PC-3 (cell line): ENCODE results near the gene SDHD. TPM values are rescaled to one million over a fixed set of nuclear protein-coding genes. Genes with fewer than 3 reads are reported as not detected.

Experiments used
- ATAC-seq: fragments of 200-7000 bp; cut with Tn5 transposase; 2 replicates; pipeline ENCODE4 v1.9.1; 2020; ENCODE audit warnings: mild to moderate bottlenecking, moderate library complexity
- BruUV-seq: library from RNA; stranded (reverse); fragments of 400-500 nt; replicated peaks from 2 replicates; lab custom pipeline; 2021; lab: Mats Ljungman, UMichigan
- CTCF ChIA-PET: fragments of 300-600 bp; sonication (Branson Sonifier 250); formaldehyde crosslinking; loops from one replicate; lab custom pipeline; 2022; ENCODE audit warnings: antibody characterized with exemption; lab: Charles Lee
- POLR2A ChIA-PET: fragments of 300-600 bp; sonication (Branson Sonifier 250); formaldehyde crosslinking; loops from one replicate; lab custom pipeline; 2022; ENCODE audit warnings: antibody characterized with exemption; ENCODE audit not compliant: unreplicated experiment; lab: Charles Lee
- DNase-seq: peaks from one replicate; pipeline ENCODE4 v3.0.0-alpha.2; 2015
- H2AFZ ChIP-seq: fragments of 300-600 bp; sonication (generic); 2 replicates; pipeline ENCODE4 v1.6.0; 2016; ENCODE audit warnings: antibody characterized with exemption, low read length
- H3F3A ChIP-seq: fragments of 300-600 bp; sonication (generic); one replicate; pipeline ENCODE4 v1.6.0; 2017; ENCODE audit warnings: antibody characterized with exemption, low read length, control low read depth, mild to moderate bottlenecking; ENCODE audit not compliant: unreplicated experiment
- H3K27ac ChIP-seq: fragments of 300-600 bp; sonication (generic); 2 replicates; pipeline ENCODE4 v1.5.1; 2016; ENCODE audit warnings: mild to moderate bottlenecking, low read length
- H3K27me3 ChIP-seq: fragments of 300-600 bp; sonication (generic); 2 replicates; pipeline ENCODE4 v1.6.1; 2016; ENCODE audit warnings: low read length, mixed read lengths
- H3K36me3 ChIP-seq: fragments of 300-600 bp; sonication (generic); 2 replicates; pipeline ENCODE4 v1.6.1; 2016; ENCODE audit warnings: low read depth, mixed run types, low read length, mixed read lengths
- H3K4me1 ChIP-seq: fragments of 300-600 bp; sonication (generic); 2 replicates; pipeline ENCODE4 v1.5.1; 2016; ENCODE audit warnings: low read length; ENCODE audit not compliant: insufficient read depth
- H3K4me2 ChIP-seq: fragments of 300-600 bp; sonication (generic); 2 replicates; pipeline ENCODE4 v1.6.0; 2016; ENCODE audit warnings: low read length
- H3K4me3 ChIP-seq: fragments of 300-600 bp; sonication (generic); 2 replicates; pipeline ENCODE4 v1.5.1; 2016; ENCODE audit warnings: mild to moderate bottlenecking, low read length, mixed read lengths
- H3K79me2 ChIP-seq: fragments of 300-600 bp; sonication (generic); 2 replicates; pipeline ENCODE4 v1.6.1; 2017; ENCODE audit warnings: low read length, mixed read lengths
- H3K9ac ChIP-seq: fragments of 300-600 bp; sonication (generic); 2 replicates; pipeline ENCODE4 v1.6.0; 2016; ENCODE audit warnings: mild to moderate bottlenecking, low read length
- H3K9me2 ChIP-seq: fragments of 300-600 bp; sonication (generic); replicated peaks from 2 replicates; pipeline ENCODE4 v1.6.1; 2016; ENCODE audit warnings: mixed run types, low read length, mixed read lengths
- H3K9me3 ChIP-seq: fragments of 300-600 bp; sonication (generic); 2 replicates; pipeline ENCODE4 v1.6.1; 2016; ENCODE audit warnings: low read length, mixed read lengths
- H4K20me1 ChIP-seq: fragments of 300-600 bp; sonication (generic); 2 replicates; pipeline ENCODE4 v1.6.1; 2016; ENCODE audit warnings: low read length, mixed read lengths
- CTCF ChIP-seq: fragments of 300-600 bp; sonication (generic); conservative IDR thresholded peaks from 2 replicates; pipeline ENCODE4 v1.5.1; 2017; ENCODE audit warnings: antibody characterized with exemption, low read depth, mild to moderate bottlenecking, low read length
- EZH2 ChIP-seq: fragments of 300-600 bp; sonication (generic); IDR thresholded peaks from one replicate; pipeline ENCODE4 v1.6.1; 2017; ENCODE audit warnings: antibody characterized with exemption, mild to moderate bottlenecking, low read length; ENCODE audit not compliant: unreplicated experiment
- EZH2phosphoT487 ChIP-seq: fragments of 300-600 bp; sonication (generic); IDR thresholded peaks from 2 replicates; pipeline ENCODE4 v1.6.1; 2018; ENCODE audit warnings: mild to moderate bottlenecking, antibody characterized with exemption, low read length, borderline replicate concordance
- intact Hi-C: fragments of 100-400 bp; cut with micrococcal nuclease; formaldehyde crosslinking; loops from 2 replicates; pipeline ENCODE4 v1.9.0; 2023
- total RNA-seq: library from RNA; depleted of rRNA; stranded (reverse); fragments of >200 nt; gene quantifications from 2 replicates; pipeline ENCODE4 v1.2.3, GENCODE V29; 2014

Gene SDHD
- total RNA-seq, 1 experiment from 2014 or later: 184 TPM

- H3K4me3 ChIP-seq: no peak overlapping the region
- DNase-seq (no peak), ATAC-seq (no peak)
- 0 out of 2 replicates have a peak, but pooled peaks cover 4% of the 10 kb centered on the region for H3K4me1 ChIP-seq
- no TSS peak for BruUV-seq
- peaks cover 11% of the 10 kb centered on the region; the same call in 1 of the 2 replicates for H3K79me2 ChIP-seq
- no peak for TF ChIP-seq EZH2phosphoT487
- no peak for TF ChIP-seq EZH2
- TF ChIP-seq CTCF: no peak
- ChIA-PET CTCF (no interaction called here), POLR2A (no interaction called here)
- H3K4me2 ChIP-seq: no peak overlapping the region
- no peak overlapping the region for H2AFZ ChIP-seq
- no peak overlapping the region for H3K27ac ChIP-seq
- H4K20me1 ChIP-seq: no peaks in the 10 kb centered on the region
- H3K36me3 ChIP-seq: peaks cover 65% of the 10 kb centered on the region
- no peak overlapping the region for H3K9ac ChIP-seq
- no peaks in the 10 kb centered on the region for H3K9me3 ChIP-seq
- H3F3A ChIP-seq: no peaks in the 10 kb centered on the region
- intact Hi-C loops: no loop called here
- H3K27me3 ChIP-seq: no peaks in the 10 kb centered on the region
- H3K9me2 ChIP-seq: no peaks in the 10 kb centered on the region
These were observed 34.9 kb upstream of the SDHD start for GRCh38 chr11:112051768-112052167.

GRCh38 chr11:112057170-112057569 lies 29.5 kb upstream of the SDHD start:
- ATAC-seq: no peak

More at GRCh38 chr11:112057170-112057569, 29.5 kb upstream of the SDHD start:
- H3K9me2 ChIP-seq: no peaks in the 10 kb centered on the region
- no peak overlapping the region for H3K9ac ChIP-seq
- H3K4me2 ChIP-seq: no peak overlapping the region
- H3K4me1 ChIP-seq: no peaks in the 10 kb centered on the region
- ChIA-PET POLR2A (no interaction called here), CTCF (no interaction called here)
- no TSS peak for BruUV-seq
- no peaks in the 10 kb centered on the region for H4K20me1 ChIP-seq
- H3K27me3 ChIP-seq: no peaks in the 10 kb centered on the region
- no peak for DNase-seq
- H3K79me2 ChIP-seq: no peaks in the 10 kb centered on the region
- H3K27ac ChIP-seq: no peak overlapping the region
- no peaks in the 10 kb centered on the region for H3F3A ChIP-seq
- TF ChIP-seq EZH2phosphoT487 (no peak), EZH2 (no peak), CTCF (no peak)
- no peak overlapping the region for H2AFZ ChIP-seq
- intact Hi-C loops: no loop called here
- no peaks in the 10 kb centered on the region for H3K9me3 ChIP-seq
- H3K4me3 ChIP-seq: no peak overlapping the region
- H3K36me3 ChIP-seq: peaks cover 50% of the 10 kb centered on the region
